ENCODE measurements around the gene ZNF354C. TPM values are rescaled to one million over a fixed set of nuclear protein-coding genes. Genes with fewer than 3 reads are reported as not detected.

Gene ZNF354C
- total and polyA plus RNA-seq, 2 of the 4 experiments (the other 2 are of a cell fraction), result 1.9 to 5.6 TPM

- H3K4me3 ChIP-seq (ENCODE audit: insufficient read depth, low read depth, low read length), result no peak overlapping the region
- no TSS peak for BruUV-seq (replicated peaks)
- TF ChIP-seq MXI1 (IDR thresholded peaks at IDR 0.05; ENCODE audit: borderline replicate concordance, low read depth, low read length) (no peak), CTCF (conservative IDR thresholded peaks at IDR 0.05; ENCODE audit: low read depth, low read length) (no peak), RFX5 (IDR thresholded peaks at IDR 0.05; ENCODE audit: low read depth, low read length) (no peak), RCOR1 (IDR thresholded peaks at IDR 0.05; ENCODE audit: insufficient replicate concordance, low read length) (no peak), SMC3 (IDR thresholded peaks at IDR 0.05; ENCODE audit: low read depth, low read length) (no peak), CHD1 (IDR thresholded peaks at IDR 0.05; ENCODE audit: low read depth, low read length) (no peak), FOS (IDR thresholded peaks at IDR 0.05; ENCODE audit: low read depth, low read length) (no peak), CEBPB (IDR thresholded peaks at IDR 0.05; ENCODE audit: low read depth, low read length) (no peak)
- TF ChIP-seq, protein P1, sequence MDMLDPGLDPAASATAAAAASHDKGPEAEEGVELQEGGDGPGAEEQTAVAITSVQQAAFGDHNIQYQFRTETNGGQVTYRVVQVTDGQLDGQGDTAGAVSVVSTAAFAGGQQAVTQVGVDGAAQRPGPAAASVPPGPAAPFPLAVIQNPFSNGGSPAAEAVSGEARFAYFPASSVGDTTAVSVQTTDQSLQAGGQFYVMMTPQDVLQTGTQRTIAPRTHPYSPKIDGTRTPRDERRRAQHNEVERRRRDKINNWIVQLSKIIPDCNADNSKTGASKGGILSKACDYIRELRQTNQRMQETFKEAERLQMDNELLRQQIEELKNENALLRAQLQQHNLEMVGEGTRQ (IDR thresholded peaks at IDR 0.05; ENCODE audit: low read depth, low read length), result no peak
- TF ChIP-seq, protein P2, sequence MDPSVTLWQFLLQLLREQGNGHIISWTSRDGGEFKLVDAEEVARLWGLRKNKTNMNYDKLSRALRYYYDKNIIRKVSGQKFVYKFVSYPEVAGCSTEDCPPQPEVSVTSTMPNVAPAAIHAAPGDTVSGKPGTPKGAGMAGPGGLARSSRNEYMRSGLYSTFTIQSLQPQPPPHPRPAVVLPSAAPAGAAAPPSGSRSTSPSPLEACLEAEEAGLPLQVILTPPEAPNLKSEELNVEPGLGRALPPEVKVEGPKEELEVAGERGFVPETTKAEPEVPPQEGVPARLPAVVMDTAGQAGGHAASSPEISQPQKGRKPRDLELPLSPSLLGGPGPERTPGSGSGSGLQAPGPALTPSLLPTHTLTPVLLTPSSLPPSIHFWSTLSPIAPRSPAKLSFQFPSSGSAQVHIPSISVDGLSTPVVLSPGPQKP (IDR thresholded peaks at IDR 0.05; ENCODE audit: borderline replicate concordance, low read depth, low read length), result no peak
- no peaks in the 10 kb centered on the region for H3K9me1 ChIP-seq (ENCODE audit: insufficient read depth, low read length)
- H3K27ac ChIP-seq (ENCODE audit: insufficient read depth, low read length), result no peak overlapping the region
- no peak overlapping the region for H4K5ac ChIP-seq (ENCODE audit: low read depth, low read length)
- H2BK120ac ChIP-seq (ENCODE audit: low read depth, low read length), result no peak overlapping the region
- H3K14ac ChIP-seq (replicated peaks; ENCODE audit: low read depth, low read length), result no peak overlapping the region
- no peak overlapping the region for H2BK5ac ChIP-seq (ENCODE audit: low read depth, low read length, poor library complexity, severe bottlenecking)
- no peaks in the 10 kb centered on the region for H4K20me1 ChIP-seq (ENCODE audit: insufficient read depth, low read length)
- DNase-seq (no peak), ATAC-seq (ENCODE audit: low read depth) (no peak)
- H2BK20ac ChIP-seq (ENCODE audit: low read depth, low read length), result no peak overlapping the region
- H3K4me2 ChIP-seq (ENCODE audit: low read depth, low read length), result no peak overlapping the region
- no peak overlapping the region for H3K4ac ChIP-seq (ENCODE audit: low read depth, low read length)
- no peak overlapping the region for H2AK5ac ChIP-seq (ENCODE audit: low read depth, low read length)
- ChIA-PET CTCF (no interaction called here), POLR2A (ENCODE audit: unreplicated experiment) (no interaction called here)
- H3K9ac ChIP-seq (ENCODE audit: low read depth, low read length), result no peak overlapping the region
- intact Hi-C loops (cut with micrococcal nuclease), result no loop called here
- H2AFZ ChIP-seq (replicated peaks; ENCODE audit: low read length, poor library complexity), result no peak overlapping the region
- H4K8ac ChIP-seq (ENCODE audit: low read depth in 2 of 2, low read length in 2 of 2), result no peak overlapping the region
- H3K27me3 ChIP-seq (ENCODE audit: control insufficient read depth, insufficient read depth, low read length), result no peaks in the 10 kb centered on the region
- H3K9me3 ChIP-seq (ENCODE audit: control insufficient read depth, insufficient read depth, low read length), result peaks cover 40% of the 10 kb centered on the region
- WGBS, 2 experiments (ENCODE audit: extremely low coverage in 2 of 2, insufficient read length in 1 of 2), result 91% methylated on average over 6 of the region's 13 CpGs; no CpG with 5 or more reads in 1 of the 2 experiments
- H3K18ac ChIP-seq (ENCODE audit: low read depth, low read length), result no peak overlapping the region
- H4K91ac ChIP-seq (ENCODE audit: insufficient read depth, low read depth, low read length), result no peak overlapping the region
- H3K36me3 ChIP-seq (ENCODE audit: control insufficient read depth, insufficient read depth, low read length), result peaks cover 10% of the 10 kb centered on the region
- no peaks in the 10 kb centered on the region for H3K79me1 ChIP-seq (ENCODE audit: low read depth in 1 of 2, low read length in 2 of 2)
- H3K4me1 ChIP-seq (ENCODE audit: control insufficient read depth, insufficient read depth, low read length), result no peaks in the 10 kb centered on the region
- H2AK9ac ChIP-seq (replicated peaks; ENCODE audit: low read depth, low read length, poor library complexity), result no peak overlapping the region
- no peak overlapping the region for H3K56ac ChIP-seq (ENCODE audit: extremely low read depth, insufficient read depth, low read length)
- in situ Hi-C loops (cut with MboI; ENCODE audit: low sequenced_read_pairs), result no loop called here
- H2BK15ac ChIP-seq (ENCODE audit: low read depth, low read length), result no peak overlapping the region
- H3K23ac ChIP-seq (ENCODE audit: low read depth, low read length), result no peak overlapping the region
- dilution Hi-C loops (cut with HindIII; ENCODE audit: low sequenced_read_pairs, unreplicated experiment), result no loop called here
Measured at GRCh38 chr5:179113143-179113530, 53.0 kb downstream of the ZNF354C start.
